Testis (tissue), 2 donors: ENCODE data around the gene JRKL.

Source experiments
- CTCF ChIP-seq, 3 experiments: fragments of 450-650 bp in 2 of 3; fragments of 200-600 bp in 1 of 3; sonication (generic) in 1 of 3; IDR thresholded peaks; one replicate each; pipeline ENCODE4 v1.5.1; 2016 to 2019; ENCODE audit warnings: antibody characterized with exemption in 3 of 3, mild to moderate bottlenecking in 2 of 3, moderate library complexity in 1 of 3
- POLR2A ChIP-seq: fragments of 450-650 bp; IDR thresholded peaks from one replicate; pipeline ENCODE4 v1.6.1; 2017; ENCODE audit warnings: antibody characterized with exemption, mild to moderate bottlenecking, moderate library complexity

- no peak for TF ChIP-seq CTCF (IDR thresholded peaks at IDR 0.05)
- no peak for TF ChIP-seq POLR2A
These were observed 4.6 kb upstream of the JRKL start for GRCh38 chr11:96385187-96385586.
